Lung (tissue), 12 donors: ENCODE data around the gene CPB2. TPM values are rescaled to one million over a fixed set of nuclear protein-coding genes. Genes with fewer than 3 reads are reported as not detected.

ENCODE experiments used
- ATAC-seq: fragments of 200-7000 bp; cut with Tn5 transposase; one replicate; pipeline ENCODE4 v1.9.1; 2020; ENCODE audit warnings: moderate number of reproducible peaks; ENCODE audit not compliant: insufficient read depth, low FRiP score
- DNase-seq, 3 donors: peaks; one replicate each; pipeline ENCODE4 v3.0.0-alpha.2; 2013 to 2017
- H3K27ac ChIP-seq, 2 donors: one replicate each; pipeline ENCODE4 v1.5.1; 2013; ENCODE audit warnings: mild to moderate bottlenecking in 2 of 2, moderate library complexity in 2 of 2, control low read depth in 1 of 2, inconsistent platforms in 1 of 2, low read depth in 1 of 2, low read length in 1 of 2
- H3K27me3 ChIP-seq, 3 donors: one replicate each; pipeline ENCODE4 v1.5.1; 2013; ENCODE audit warnings: low read length in 2 of 3; ENCODE audit not compliant: control insufficient read depth in 3 of 3, insufficient read depth in 3 of 3
- H3K36me3 ChIP-seq, 4 donors: one replicate each; pipeline ENCODE4 v1.5.1; 2013; ENCODE audit warnings: low read length in 4 of 4, mild to moderate bottlenecking in 1 of 4, moderate library complexity in 1 of 4; ENCODE audit not compliant: control insufficient read depth in 4 of 4, insufficient read depth in 4 of 4
- H3K4me1 ChIP-seq, 5 donors: one replicate each; pipeline ENCODE4 v1.5.1; 2013; ENCODE audit warnings: low read length in 5 of 5, mild to moderate bottlenecking in 2 of 5, moderate library complexity in 1 of 5; ENCODE audit not compliant: control insufficient read depth in 5 of 5, insufficient read depth in 5 of 5
- H3K4me3 ChIP-seq: one replicate; pipeline ENCODE4 v1.5.1; 2013; ENCODE audit warnings: mild to moderate bottlenecking, control low read depth, moderate library complexity
- H3K9ac ChIP-seq, 2 donors: one replicate each; pipeline ENCODE4 v1.5.1; 2013; ENCODE audit warnings: low read length in 2 of 2, control low read depth in 1 of 2; ENCODE audit not compliant: insufficient read depth in 1 of 2
- H3K9me3 ChIP-seq, 4 donors: one replicate each; pipeline ENCODE4 v1.5.1; 2013; ENCODE audit warnings: low read length in 3 of 4, mild to moderate bottlenecking in 1 of 4, moderate library complexity in 1 of 4; ENCODE audit not compliant: control insufficient read depth in 4 of 4, insufficient read depth in 3 of 4
- WGBS, 2 donors: extraction: QIAGEN DNeasy Blood & Tissue Kit; methylation state at CpG; one replicate each; pipeline ENCODE4 v1.1.7; 2013; 5-methylcytosine and 5-hydroxymethylcytosine counted together
- polyA plus RNA-seq, 2 donors: library from polyadenylated mRNA; stranded (reverse); fragments of 200-250 nt; gene quantifications; one replicate each; pipeline ENCODE4 v1.2.1, GENCODE V29; 2013
- total RNA-seq, 2 donors: library from RNA; depleted of rRNA in 1 of 2; stranded (reverse); fragments of >200 nt in 1 of 2; gene quantifications; one replicate each; pipeline ENCODE4 v1.2.1, GENCODE V29; 2014 to 2021
- TF ChIP-seq, protein P1 (sequence below): IDR thresholded peaks from 2 replicates; pipeline ENCODE4 v1.5.1; 2012; ENCODE audit warnings: mild to moderate bottlenecking; ENCODE audit errors: control extremely low read depth, extremely low read depth
- donor health status: control.
- donor health status: control.
- donor health status: Bipolar disorder and iron deficiency.
- donor health status: healthy.
- donor health status: DM: yes; HTN: yes; CAD: no.

The CPB2 gene
- total and polyA plus RNA-seq, 4 donors = 1.7 to 19.7 (median 16.7) TPM; not detected in 1

GRCh38 chr13:46087481-46087880 is 17.4 kb downstream of the CPB2 start:
- ATAC-seq (no peak), DNase-seq (no peak)
- TF ChIP-seq, protein P1, sequence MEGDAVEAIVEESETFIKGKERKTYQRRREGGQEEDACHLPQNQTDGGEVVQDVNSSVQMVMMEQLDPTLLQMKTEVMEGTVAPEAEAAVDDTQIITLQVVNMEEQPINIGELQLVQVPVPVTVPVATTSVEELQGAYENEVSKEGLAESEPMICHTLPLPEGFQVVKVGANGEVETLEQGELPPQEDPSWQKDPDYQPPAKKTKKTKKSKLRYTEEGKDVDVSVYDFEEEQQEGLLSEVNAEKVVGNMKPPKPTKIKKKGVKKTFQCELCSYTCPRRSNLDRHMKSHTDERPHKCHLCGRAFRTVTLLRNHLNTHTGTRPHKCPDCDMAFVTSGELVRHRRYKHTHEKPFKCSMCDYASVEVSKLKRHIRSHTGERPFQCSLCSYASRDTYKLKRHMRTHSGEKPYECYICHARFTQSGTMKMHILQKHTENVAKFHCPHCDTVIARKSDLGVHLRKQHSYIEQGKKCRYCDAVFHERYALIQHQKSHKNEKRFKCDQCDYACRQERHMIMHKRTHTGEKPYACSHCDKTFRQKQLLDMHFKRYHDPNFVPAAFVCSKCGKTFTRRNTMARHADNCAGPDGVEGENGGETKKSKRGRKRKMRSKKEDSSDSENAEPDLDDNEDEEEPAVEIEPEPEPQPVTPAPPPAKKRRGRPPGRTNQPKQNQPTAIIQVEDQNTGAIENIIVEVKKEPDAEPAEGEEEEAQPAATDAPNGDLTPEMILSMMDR = no peak
- Histone ChIP-seq H3K36me3 (no peaks in the 10 kb centered on the region), H3K9ac (no peak overlapping the region), H3K27ac (no peak overlapping the region), H3K4me3 (no peak overlapping the region), H3K9me3 (peaks cover 0 to 4% (median 0%) of the 10 kb centered on the region in 4 donors), H3K4me1 (no peaks in the 10 kb centered on the region), H3K27me3 (no peaks in the 10 kb centered on the region)

- TF ChIP-seq, protein P1 = no peak
- no peak overlapping the region for H3K4me3 ChIP-seq
- H3K4me1 ChIP-seq = no peaks in the 10 kb centered on the region
- H3K36me3 ChIP-seq = no peaks in the 10 kb centered on the region
- no peak for DNase-seq
- no peak for ATAC-seq
- peaks cover 0 to 4% (median 0%) of the 10 kb centered on the region in 4 donors for H3K9me3 ChIP-seq
- 94 to 99% methylated on average over 12 of the region's 12 CpGs for WGBS, 2 donors
- H3K27ac ChIP-seq = no peak overlapping the region
- H3K9ac ChIP-seq = no peak overlapping the region
- no peaks in the 10 kb centered on the region for H3K27me3 ChIP-seq
Measured at GRCh38 chr13:46086985-46087384, 17.8 kb downstream of the CPB2 start.

DNA sequence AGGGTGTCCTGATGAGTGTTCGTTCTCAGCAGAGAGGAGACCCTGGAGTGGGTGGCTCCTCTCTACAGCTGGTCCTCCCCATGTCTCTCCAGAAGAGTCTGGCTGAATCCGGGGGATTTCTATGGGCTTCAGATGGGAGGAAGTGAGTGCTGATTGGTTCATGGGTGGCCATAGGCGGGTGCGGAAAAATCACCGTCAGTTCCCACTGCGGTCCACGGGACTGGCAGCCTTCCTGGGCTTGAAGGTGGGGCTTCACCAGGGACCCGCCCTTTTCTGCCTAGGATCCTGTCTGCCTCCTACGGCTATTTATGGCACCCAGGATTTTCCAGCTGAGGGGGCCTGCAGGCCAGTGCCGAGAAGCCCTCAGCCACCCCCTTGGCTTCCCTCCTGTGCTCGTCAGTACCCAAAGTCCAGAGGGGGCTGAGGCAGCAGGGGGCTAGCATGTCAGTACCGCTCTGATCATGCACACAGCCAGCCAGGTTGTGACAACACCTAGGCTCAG is 18.4 kb downstream of the CPB2 start:
- Histone ChIP-seq H3K9ac (no peak overlapping the region), H3K4me1 (no peaks in the 10 kb centered on the region), H3K4me3 (no peak overlapping the region), H3K36me3 (no peaks in the 10 kb centered on the region), H3K27ac (no peak overlapping the region), H3K9me3 (peaks cover 0 to 4% (median 0%) of the 10 kb centered on the region in 4 donors), H3K27me3 (no peaks in the 10 kb centered on the region)
- DNase-seq = no peak
- 86 to 94% methylated on average over 12 of the region's 12 CpGs for WGBS, 2 donors
- ATAC-seq = no peak
- TF ChIP-seq, protein P1 = no peak

DNA sequence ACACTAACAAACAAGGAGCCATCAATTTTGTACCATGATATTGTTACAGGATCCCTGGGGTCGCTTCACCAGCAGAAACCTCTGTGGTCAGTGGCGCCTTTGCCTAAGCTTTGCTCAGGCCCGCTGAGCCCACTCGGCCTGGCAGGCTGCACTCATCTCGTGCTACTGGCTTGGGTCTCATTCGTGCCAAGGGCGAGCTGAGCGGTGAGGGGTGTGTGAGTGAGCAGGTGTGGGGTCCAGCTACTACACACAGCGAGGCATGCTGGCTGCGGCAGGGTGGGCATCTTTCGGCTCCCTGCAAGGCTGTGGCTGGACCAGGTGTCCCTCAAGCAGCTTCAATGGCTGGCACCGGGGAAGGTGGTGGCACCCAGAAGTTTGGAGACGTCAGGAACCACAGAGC is 19.1 kb downstream of the CPB2 start:
- no peak for ATAC-seq
- WGBS, 2 donors = 97 to 98% methylated on average over 13 of the region's 13 CpGs

More for the DNA sequence above, 19.1 kb downstream of the CPB2 start:
- H3K36me3 ChIP-seq = no peaks in the 10 kb centered on the region
- no peaks in the 10 kb centered on the region for H3K4me1 ChIP-seq
- TF ChIP-seq, protein P1 = no peak
- no peak overlapping the region for H3K4me3 ChIP-seq
- H3K27me3 ChIP-seq = no peaks in the 10 kb centered on the region
- no peak overlapping the region for H3K9ac ChIP-seq
- no peak overlapping the region for H3K27ac ChIP-seq
- no peak for DNase-seq
- H3K9me3 ChIP-seq = peaks cover 0 to 4% (median 0%) of the 10 kb centered on the region in 4 donors
